HG02610 (cell line): ENCODE results near the gene TPI1.

Source experiments
- ATAC-seq: cut with Tn5 transposase; IDR thresholded peaks from one replicate; pipeline ENCODE4 v1.9.1; 2021; ENCODE audit warnings: mild to moderate bottlenecking, moderate library complexity; ENCODE audit not compliant: unreplicated experiment

Gene TPI1

GRCh38 chr12:6867413-6868210 is at the start of gene TPI1:
TSS of gene TPI1 (plus strand) at chr12:6867531. CDS start at chr12:6867567, 36 bp downstream.
- ATAC-seq = peak; percentile 47

DNA sequence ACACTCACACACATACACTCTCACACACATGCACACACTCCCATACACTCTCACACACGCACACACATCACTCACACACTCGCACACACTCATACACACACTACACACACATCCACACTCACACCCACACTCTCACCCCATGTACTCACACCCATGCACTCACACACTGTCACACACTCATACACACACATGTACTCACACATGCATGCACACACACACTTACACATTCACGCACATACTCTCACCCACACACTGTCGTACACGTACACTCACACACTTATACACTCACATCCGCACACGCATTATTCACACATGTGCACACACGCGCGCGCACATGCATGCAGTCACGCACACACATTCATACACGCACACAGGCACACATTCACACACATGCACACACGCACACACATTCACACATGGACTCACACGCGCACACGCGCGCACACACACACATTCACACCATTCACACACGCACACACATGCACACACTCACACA is 49.6 kb upstream of the TPI1 start:
- no peak for ATAC-seq

- ATAC-seq = no peak
Measured at GRCh38 chr12:6818222-6818621, 49.1 kb upstream of the TPI1 start.

GRCh38 chr12:6818645-6819044 is 48.7 kb upstream of the TPI1 start:
- ATAC-seq = no peak

GRCh38 chr12:6819106-6820030 is 48.0 kb upstream of the TPI1 start:
- no peak for ATAC-seq

GRCh38 chr12:6820166-6820565 is 47.2 kb upstream of the TPI1 start:
- no peak for ATAC-seq

GRCh38 chr12:6821591-6822425 is 45.5 kb upstream of the TPI1 start, which contains the start of gene GPR162:
TSS of gene GPR162 (plus strand) at chr12:6821821. CDS start at chr12:6823899, 2,078 bp downstream.
- no peak for ATAC-seq

- no peak for ATAC-seq
Measured at GRCh38 chr12:6822426-6823135, 44.8 kb upstream of the TPI1 start.

DNA sequence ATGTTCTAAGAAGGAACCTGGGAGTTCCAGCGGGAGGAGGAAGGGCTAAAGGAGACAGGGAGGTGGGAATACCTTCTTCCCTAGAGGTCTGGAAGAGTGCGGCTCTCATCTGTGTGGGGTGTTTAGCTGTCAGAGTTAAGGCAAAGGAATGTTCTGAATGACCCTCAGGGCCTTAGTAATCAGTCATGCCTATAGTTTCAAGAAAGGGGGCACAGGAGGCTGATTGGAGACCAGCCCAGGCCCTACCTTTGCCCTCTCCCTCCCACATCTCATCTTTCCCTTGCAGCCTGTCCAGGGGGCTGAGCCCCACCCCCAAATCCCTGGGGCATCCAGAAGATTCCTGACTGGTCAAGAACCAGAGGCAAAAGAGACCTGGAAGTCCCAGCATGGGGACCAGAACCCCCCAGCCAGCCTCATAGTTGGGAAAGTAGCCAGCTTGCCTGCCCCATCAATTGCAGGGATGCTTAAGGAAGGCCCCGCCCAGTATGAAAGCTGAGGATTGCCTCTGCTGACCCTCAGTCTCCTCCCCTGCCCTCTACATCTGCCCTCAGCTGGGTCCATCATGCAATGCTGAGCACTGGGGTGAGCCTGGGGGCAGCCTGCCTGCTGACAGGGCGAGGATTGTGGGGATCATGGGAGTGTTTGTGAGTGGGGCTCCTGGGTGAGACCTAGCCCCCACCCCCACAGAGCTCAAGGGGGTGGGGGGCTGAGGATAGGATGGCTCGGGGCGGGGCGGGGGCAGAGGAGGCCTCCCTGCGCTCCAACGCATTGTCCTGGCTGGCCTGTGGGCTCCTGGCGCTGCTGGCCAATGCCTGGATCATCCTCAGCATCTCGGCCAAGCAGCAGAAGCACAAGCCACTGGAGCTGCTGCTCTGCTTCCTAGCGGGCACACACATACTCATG is 43.9 kb upstream of the TPI1 start:
- no peak for ATAC-seq

DNA sequence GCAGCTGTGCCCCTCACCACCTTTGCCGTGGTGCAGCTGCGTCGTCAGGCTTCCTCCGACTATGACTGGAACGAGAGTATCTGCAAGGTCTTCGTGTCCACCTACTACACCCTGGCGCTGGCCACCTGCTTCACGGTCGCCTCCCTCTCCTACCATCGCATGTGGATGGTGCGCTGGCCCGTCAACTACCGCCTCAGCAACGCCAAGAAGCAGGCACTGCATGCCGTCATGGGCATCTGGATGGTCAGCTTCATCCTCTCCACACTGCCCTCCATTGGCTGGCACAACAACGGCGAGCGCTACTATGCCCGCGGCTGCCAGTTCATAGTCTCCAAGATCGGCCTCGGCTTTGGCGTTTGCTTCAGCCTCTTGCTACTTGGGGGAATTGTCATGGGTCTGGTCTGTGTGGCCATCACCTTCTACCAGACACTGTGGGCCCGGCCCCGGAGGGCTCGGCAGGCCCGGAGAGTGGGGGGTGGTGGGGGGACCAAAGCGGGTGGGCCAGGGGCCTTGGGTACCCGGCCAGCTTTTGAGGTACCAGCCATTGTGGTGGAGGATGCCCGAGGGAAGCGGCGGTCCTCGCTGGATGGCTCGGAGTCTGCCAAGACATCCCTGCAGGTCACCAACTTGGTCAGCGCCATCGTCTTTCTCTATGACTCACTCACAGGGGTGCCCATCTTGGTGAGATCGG is 43.1 kb upstream of the TPI1 start:
- ATAC-seq = no peak

GRCh38 chr12:6824901-6825381 is 42.4 kb upstream of the TPI1 start:
- ATAC-seq = no peak

DNA sequence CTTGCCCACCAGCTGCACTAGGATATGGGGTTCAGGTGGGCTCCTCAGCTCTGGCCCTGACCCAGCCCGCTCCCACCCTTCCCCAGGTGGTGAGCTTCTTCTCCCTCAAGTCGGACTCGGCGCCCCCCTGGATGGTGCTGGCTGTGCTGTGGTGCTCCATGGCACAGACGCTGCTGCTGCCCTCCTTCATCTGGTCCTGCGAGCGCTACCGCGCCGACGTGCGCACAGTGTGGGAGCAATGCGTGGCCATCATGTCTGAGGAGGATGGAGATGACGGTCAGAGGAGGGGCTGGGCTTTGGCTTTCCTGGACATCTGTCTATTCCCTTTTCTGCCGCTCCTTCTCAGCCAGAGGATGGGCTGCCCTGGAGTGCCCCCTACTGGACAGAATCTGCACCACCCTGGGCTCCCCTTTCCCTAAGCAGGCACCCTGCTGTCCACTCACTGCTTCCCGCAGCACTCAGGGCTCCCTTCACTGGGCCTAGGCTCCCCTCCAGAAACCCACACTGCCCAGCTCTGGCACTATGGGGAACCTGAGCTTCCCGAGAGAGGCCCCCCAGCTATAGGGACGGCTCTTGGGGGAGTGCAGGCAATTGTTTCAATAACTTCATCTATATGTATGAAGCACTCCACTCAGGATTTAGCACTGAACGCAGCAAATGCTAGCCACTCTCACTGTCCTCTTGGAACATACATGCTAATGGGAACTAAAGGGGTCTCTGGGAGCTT is 41.8 kb upstream of the TPI1 start:
- ATAC-seq = no peak

DNA sequence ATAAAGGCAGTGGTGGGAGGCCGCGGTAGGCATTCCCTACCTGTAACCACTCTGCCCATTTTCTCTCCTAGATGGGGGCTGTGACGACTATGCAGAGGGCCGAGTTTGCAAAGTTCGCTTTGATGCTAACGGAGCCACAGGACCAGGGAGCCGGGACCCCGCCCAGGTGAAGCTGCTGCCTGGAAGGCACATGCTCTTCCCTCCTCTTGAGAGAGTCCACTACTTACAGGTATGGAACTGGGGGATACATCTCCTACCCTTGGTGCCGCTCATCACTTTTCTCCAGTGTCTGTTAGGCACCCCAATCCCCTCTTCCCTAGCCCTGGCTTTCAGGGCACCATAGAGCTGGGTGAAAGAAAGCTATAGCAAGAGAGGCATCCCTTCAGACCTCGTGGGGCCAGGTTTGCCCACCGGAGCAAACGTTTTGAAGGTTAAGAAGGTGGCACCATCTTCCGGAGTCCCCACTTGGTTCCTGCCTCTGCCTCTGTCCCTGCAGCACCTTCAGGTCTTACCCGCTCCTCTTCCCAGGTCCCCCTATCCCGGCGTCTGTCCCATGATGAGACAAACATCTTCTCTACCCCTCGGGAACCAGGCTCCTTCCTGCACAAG is 41.1 kb upstream of the TPI1 start:
- no peak for ATAC-seq

GRCh38 chr12:6826734-6827436 is 40.4 kb upstream of the TPI1 start:
- no peak for ATAC-seq

GRCh38 chr12:6827437-6827911 is 39.9 kb upstream of the TPI1 start:
- ATAC-seq = no peak

- ATAC-seq = no peak
Measured at GRCh38 chr12:6827982-6828780, 39.1 kb upstream of the TPI1 start, which contains the start of gene P3H3. TSS of gene P3H3 (plus strand) at chr12:6828407. CDS start at chr12:6828441, 34 bp downstream.
